HUES64 (cell line): ENCODE data around the gene MTCH1.

ENCODE experiments used
- H3K27ac ChIP-seq: 2 replicates; pipeline ENCODE4 v1.7.0; 2013; ENCODE audit warnings: low read depth, low read length, inconsistent platforms
- H3K27me3 ChIP-seq: 2 replicates; pipeline ENCODE4 v1.6.1; 2013; ENCODE audit warnings: mild to moderate bottlenecking, low read length; ENCODE audit not compliant: insufficient read depth
- H3K36me3 ChIP-seq: 2 replicates; pipeline ENCODE4 v1.6.1; 2013; ENCODE audit warnings: mild to moderate bottlenecking, low read length; ENCODE audit not compliant: insufficient read depth
- H3K4me1 ChIP-seq: 2 replicates; pipeline ENCODE4 v1.6.1; 2013; ENCODE audit warnings: mild to moderate bottlenecking, low read length, moderate library complexity; ENCODE audit not compliant: insufficient read depth
- H3K4me3 ChIP-seq: 2 replicates; pipeline ENCODE4 v1.5.1; 2013; ENCODE audit warnings: mild to moderate bottlenecking, low read length, moderate library complexity
- H3K9ac ChIP-seq: 2 replicates; pipeline ENCODE4 v1.6.1; 2013; ENCODE audit warnings: mild to moderate bottlenecking, low read depth, low read length
- H3K9me3 ChIP-seq: 2 replicates; pipeline ENCODE4 v1.6.1; 2013; ENCODE audit warnings: low read depth, low read length; ENCODE audit not compliant: insufficient read depth
- WGBS: fragments of 150-250, 120-280 bp; methylation state at CpG from one replicate; pipeline ENCODE4 v1.1.7; 2013; ENCODE audit warnings: missing lambda C conversion rate; 5-methylcytosine and 5-hydroxymethylcytosine counted together

Gene MTCH1

DNA sequence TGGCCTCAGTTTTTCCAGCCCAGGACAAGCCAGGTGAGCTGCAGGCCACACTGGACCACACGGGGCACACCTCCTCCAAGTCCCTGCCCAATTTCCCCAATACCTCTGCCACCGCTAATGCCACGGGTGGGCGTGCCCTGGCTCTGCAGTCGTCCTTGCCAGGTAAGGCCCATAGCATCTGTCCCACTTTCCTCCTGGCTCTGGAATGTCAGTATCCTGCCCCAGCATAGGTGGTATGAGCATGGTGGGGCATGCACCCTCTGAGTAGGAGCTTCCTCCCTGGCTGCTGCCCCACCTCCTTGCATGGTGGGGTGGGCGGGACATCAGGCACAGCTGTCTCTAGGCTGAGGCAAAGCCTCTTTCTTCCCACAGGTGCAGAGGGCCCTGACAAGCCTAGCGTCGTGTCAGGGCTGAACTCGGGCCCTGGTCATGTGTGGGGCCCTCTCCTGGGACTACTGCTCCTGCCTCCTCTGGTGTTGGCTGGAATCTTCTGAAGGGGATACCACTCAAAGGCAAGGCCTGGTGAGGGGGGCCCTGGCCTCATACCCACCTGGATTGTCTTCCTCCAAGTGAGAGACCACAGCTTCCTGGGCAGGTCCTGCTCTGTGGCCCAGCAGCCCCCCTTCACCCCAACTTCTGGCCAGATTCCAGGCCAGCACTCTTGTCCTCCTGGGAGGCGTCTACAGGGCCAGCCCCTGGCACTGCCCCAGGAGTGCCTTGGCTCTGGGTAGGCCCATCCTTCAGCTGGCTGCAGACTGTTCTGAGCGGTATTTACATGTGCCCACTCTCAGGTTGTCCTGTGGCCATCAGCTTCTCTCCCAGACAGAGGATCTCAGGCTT is 22.3 kb downstream of the MTCH1 start:
- Histone ChIP-seq H3K4me3 (no peak overlapping the region), H3K36me3 (peaks cover 16% of the 10 kb centered on the region), H3K9me3 (no peaks in the 10 kb centered on the region), H3K9ac (no peak overlapping the region), H3K4me1 (no peaks in the 10 kb centered on the region), H3K27me3 (no peaks in the 10 kb centered on the region), H3K27ac (no peak overlapping the region)
- 82% methylated on average over 11 of the region's 11 CpGs for WGBS

DNA sequence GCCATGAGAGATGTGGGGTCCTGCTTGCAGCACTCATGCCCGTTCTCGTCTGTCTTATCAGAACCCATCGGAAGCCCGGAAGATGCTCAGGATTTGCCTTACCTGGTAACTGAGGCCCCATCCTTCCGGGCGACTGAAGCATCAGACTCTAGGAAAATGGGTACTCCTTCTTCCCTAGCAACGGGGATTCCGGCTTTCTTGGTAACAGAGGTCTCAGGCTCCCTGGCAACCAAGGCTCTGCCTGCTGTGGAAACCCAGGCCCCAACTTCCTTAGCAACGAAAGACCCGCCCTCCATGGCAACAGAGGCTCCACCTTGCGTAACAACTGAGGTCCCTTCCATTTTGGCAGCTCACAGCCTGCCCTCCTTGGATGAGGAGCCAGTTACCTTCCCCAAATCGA is 23.1 kb downstream of the MTCH1 start:
- H3K4me3 ChIP-seq: no peak overlapping the region
- WGBS: 57% methylated on average over 12 of the region's 12 CpGs
- H3K27me3 ChIP-seq: no peaks in the 10 kb centered on the region
- H3K36me3 ChIP-seq: peaks cover 8% of the 10 kb centered on the region
- no peak overlapping the region for H3K9ac ChIP-seq
- no peaks in the 10 kb centered on the region for H3K9me3 ChIP-seq
- H3K4me1 ChIP-seq: no peaks in the 10 kb centered on the region
- no peak overlapping the region for H3K27ac ChIP-seq

DNA sequence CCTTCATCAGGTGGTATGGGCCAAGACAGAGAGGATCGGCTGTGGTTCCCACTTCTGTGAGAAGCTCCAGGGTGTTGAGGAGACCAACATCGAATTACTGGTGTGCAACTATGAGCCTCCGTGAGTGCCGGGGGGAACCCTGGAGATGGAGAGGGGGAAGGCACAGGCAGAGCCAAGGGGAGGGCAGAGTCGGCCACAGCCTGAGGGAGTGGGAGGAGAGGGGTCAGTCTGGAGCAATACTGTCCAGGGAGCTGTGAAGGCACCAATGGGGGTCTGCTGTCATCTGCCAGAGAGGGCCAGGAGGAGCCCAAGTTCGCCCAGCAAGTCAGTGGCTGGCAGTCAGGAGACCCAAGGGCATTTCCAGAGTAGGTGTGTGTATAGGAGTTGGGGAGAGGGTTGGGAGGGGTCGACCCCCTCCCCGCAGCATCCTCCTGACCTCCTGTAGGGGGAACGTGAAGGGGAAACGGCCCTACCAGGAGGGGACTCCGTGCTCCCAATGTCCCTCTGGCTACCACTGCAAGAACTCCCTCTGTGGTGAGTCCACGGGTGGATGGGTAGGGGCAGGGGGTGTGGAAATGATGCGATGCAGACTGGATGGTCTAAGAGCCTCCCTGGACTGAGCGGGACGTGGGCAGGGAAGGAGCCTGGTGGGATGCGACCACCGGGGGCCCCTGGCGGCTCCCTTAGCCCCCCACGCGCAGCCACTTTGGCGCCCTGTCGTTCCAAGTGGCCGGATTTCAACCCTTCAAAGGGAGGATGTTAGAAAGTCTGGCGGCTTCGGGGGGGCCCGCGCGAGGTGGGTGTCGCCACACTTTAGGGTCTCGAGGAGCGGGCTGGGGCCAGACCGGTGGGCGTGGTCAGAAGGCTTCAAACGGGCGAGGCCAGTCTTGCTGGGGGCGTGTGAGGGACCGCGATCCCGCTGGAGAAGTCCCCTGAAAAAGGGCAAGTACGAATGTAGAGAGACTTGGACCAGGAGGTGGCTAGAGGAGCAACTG is 24.3 kb downstream of the MTCH1 start:
- Histone ChIP-seq H3K4me3 (no peak overlapping the region), H3K9me3 (no peaks in the 10 kb centered on the region), H3K9ac (no peak overlapping the region), H3K27ac (no peak overlapping the region), H3K36me3 (no peaks in the 10 kb centered on the region), H3K27me3 (no peaks in the 10 kb centered on the region), H3K4me1 (no peaks in the 10 kb centered on the region)
- 89% methylated on average over 40 of the region's 40 CpGs for WGBS

DNA sequence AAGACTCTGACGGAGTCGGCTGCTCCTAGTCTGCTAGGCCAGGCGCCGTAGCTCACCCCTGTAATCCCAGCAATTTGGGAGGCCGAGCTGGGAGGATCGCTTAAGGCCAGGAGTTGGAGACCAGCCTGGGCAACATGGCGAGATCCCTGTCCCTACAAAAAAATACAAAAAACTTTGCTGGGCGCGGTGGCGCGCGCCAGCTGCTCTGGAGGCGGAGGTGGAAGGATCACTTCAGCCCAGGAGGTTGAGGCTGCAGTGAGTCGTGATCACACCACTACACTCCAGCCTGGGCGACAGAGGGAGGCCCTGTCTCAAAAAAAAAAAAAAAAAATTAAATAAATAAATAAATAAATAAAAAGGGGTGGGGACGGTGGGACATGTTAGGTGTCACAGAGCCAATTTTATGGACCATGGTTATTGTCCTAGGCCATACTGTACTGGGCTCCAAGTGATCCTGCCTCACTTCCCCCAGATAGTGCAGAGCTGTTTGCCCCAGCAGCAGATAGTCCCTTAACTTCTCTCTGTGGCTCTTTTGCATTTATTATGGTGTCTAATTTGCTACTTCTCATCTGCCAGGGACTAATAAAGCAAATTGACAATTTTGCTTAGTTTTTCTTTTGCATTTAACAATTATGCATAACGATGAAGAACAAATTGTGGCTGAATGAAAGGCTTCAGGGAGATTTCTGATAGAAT is 26.3 kb downstream of the MTCH1 start:
- Histone ChIP-seq H3K36me3 (no peaks in the 10 kb centered on the region), H3K4me3 (no peak overlapping the region), H3K27me3 (no peaks in the 10 kb centered on the region), H3K9ac (no peak overlapping the region), H3K27ac (no peak overlapping the region), H3K9me3 (no peaks in the 10 kb centered on the region), H3K4me1 (no peaks in the 10 kb centered on the region)
- WGBS: 97% methylated on average over 16 of the region's 17 CpGs

DNA sequence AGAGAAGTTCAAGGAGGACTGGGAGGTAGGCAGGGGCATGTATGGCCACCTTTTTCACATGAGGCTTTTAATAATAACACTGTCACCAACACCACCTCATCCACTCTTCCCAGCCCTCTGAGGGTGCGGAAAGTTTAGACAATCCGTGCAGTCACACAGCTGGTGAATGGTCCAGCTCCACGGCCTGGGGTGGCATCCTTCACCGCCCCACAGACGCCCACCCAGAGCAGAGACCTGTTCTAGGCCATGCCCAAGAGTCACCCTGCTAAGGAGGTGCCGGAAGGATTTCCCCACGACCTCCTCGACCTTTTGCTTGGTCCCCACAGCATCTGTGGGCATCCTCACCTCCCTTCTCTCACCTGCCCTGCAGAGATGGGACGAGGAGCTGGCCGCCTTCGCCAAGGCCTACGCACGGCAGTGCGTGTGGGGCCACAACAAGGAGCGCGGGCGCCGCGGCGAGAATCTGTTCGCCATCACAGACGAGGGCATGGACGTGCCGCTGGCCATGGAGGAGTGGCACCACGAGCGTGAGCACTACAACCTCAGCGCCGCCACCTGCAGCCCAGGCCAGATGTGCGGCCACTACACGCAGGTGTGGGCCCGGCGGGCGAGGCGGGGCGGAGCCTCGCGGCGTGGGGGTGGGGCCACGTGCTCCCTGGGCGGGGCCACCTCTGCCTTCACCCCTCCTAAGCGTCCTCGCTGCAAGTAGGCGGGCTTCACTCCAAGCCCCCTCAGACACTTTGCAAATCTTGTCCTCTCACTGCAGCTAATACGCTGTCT is 27.0 kb downstream of the MTCH1 start:
- H3K27me3 ChIP-seq: no peaks in the 10 kb centered on the region
- H3K36me3 ChIP-seq: no peaks in the 10 kb centered on the region
- no peaks in the 10 kb centered on the region for H3K4me1 ChIP-seq
- 93% methylated on average over 44 of the region's 44 CpGs for WGBS
- no peak overlapping the region for H3K9ac ChIP-seq
- H3K9me3 ChIP-seq: no peaks in the 10 kb centered on the region
- no peak overlapping the region for H3K4me3 ChIP-seq
- H3K27ac ChIP-seq: no peak overlapping the region

DNA sequence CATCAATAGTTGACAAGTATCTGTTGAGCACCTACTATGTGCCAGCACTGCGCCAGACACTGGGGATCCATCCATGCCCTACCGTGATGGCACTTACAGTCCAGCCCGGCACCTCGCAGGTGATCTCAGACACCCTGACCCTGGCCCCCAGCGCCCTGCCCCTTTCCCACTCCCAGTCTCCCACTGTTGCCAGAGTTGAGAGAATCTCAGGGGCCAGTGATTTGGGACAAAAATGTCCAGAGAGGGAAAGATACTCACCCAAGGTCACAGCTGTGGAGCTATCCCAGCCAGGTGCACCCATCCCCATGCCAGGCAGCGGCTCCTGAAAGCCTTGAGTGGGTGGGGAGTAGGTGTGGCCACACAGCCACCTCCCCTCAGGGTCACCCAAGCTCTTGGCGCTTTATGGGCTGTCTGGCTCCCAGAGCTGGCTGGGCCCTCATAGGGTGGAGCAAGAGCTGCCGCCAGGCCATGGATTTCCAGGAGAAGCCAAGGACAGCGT is 28.2 kb downstream of the MTCH1 start:
- no peaks in the 10 kb centered on the region for H3K4me1 ChIP-seq
- H3K4me3 ChIP-seq: no peak overlapping the region
- H3K27me3 ChIP-seq: no peaks in the 10 kb centered on the region
- H3K36me3 ChIP-seq: no peaks in the 10 kb centered on the region
- H3K27ac ChIP-seq: no peak overlapping the region
- WGBS: 93% methylated on average over 9 of the region's 9 CpGs
- no peaks in the 10 kb centered on the region for H3K9me3 ChIP-seq
- H3K9ac ChIP-seq: no peak overlapping the region

DNA sequence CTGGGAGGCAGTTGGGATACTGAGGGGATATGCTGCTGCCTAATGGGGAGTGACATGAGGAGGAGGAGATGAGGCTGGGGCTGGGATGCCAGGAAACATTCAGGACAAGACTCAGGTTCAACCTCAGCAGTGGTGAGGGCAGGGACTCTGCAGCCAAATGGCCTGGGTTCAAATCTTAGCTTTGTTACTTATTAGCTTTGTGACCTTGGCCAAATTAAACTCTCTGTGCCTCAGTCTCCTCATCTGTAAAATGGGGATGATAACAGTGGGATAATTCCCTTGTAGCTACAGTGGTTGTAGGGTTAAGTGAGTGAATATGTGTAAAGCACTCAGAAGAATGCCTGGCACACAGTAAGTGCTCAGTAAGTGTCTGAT is 29.6 kb downstream of the MTCH1 start:
- H3K36me3 ChIP-seq: no peaks in the 10 kb centered on the region
- no peak overlapping the region for H3K27ac ChIP-seq
- H3K27me3 ChIP-seq: no peaks in the 10 kb centered on the region
- no peaks in the 10 kb centered on the region for H3K9me3 ChIP-seq
- no peak overlapping the region for H3K9ac ChIP-seq
- no peak overlapping the region for H3K4me3 ChIP-seq
- no peaks in the 10 kb centered on the region for H3K4me1 ChIP-seq

DNA sequence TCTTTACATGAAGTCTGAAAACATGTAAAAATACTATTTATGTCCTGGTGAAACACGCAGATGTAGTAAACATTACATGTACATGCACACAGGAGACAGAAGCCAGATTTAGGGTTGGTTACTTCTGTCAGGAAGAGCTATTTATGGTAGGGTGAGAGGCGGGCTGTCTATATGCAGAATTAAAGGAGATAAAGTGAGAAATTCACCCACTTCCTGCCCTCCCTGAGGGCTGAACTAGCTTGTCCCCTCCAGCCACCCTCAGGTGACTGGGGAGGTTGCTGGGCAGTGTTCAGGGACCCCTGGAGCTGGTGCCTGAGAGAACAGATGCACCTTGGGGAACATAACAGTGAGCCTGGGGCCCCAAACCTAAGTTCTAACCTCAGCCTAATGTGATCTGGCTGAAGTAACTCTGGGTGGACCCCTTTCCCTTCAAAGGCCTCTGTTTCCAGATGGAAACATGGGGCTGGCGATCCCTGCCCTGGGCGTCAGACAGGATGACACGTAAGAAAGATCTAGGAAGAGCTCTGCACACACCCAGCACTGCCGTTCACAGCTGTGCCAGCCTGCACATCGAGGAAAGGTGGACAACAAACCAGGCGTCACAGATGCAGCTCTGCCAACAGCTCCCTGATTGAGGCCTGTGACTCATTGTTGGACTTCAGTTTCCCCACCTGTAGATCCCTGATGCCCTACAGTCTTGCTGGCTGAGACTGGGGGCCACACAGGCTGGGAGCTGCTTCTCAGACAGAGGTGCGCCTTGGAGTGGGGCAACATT is 30.1 kb downstream of the MTCH1 start:
- no peaks in the 10 kb centered on the region for H3K4me1 ChIP-seq
- no peak overlapping the region for H3K27ac ChIP-seq
- no peaks in the 10 kb centered on the region for H3K9me3 ChIP-seq
- no peaks in the 10 kb centered on the region for H3K27me3 ChIP-seq
- no peaks in the 10 kb centered on the region for H3K36me3 ChIP-seq
- 89% methylated on average over 9 of the region's 9 CpGs for WGBS
- H3K9ac ChIP-seq: no peak overlapping the region
- H3K4me3 ChIP-seq: no peak overlapping the region

DNA sequence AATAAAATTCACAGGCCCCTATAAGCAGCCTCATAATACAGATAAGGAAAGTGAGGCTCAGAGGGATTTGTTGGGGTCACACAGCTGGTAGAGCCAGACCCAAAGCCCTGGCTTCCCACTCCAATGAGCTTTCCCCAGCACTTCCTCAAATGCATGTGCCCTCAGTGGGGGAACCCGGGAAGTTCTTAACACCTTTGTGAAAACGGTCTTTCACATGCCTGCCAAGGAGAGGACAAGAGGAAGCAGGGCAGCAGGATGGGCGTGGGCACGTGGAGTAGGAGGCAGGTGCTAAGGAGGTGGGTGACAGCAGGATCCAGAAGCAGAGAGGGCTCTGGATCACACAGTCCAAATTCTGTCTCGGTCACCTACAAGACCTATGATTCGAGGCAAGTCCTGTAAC is 30.9 kb downstream of the MTCH1 start:
- H3K4me1 ChIP-seq: no peaks in the 10 kb centered on the region
- H3K9ac ChIP-seq: no peak overlapping the region
- no peaks in the 10 kb centered on the region for H3K27me3 ChIP-seq
- H3K9me3 ChIP-seq: no peaks in the 10 kb centered on the region
- WGBS: 77% methylated on average over 6 of the region's 6 CpGs
- no peak overlapping the region for H3K27ac ChIP-seq
- H3K36me3 ChIP-seq: no peaks in the 10 kb centered on the region
- no peak overlapping the region for H3K4me3 ChIP-seq
